HepG2 (cell line): ENCODE results near the gene ARIH1. TPM values are rescaled to one million over a fixed set of nuclear protein-coding genes. Genes with fewer than 3 reads are reported as not detected.

ENCODE experiments used
- ATAC-seq: fragments of 200-7000 bp; cut with Tn5 transposase; 3 replicates; pipeline ENCODE4 v1.9.1; 2020; ENCODE audit warnings: mild to moderate bottlenecking, moderate library complexity
- BruUV-seq: library from RNA; stranded (reverse); fragments of 400-500 nt; replicated peaks from 2 replicates; lab custom pipeline; 2021; lab: Mats Ljungman, UMichigan
- CTCF ChIA-PET: fragments of 300-600 bp; formaldehyde crosslinking; extraction: SDS; loops from one replicate; lab custom pipeline; 2021; ENCODE audit warnings: low total read pairs, inconsistent platforms, low intra/inter-chr PET ratio; lab: Yijun Ruan, JAX
- POLR2A ChIA-PET: fragments of 350-600 bp; sonication (Branson Sonifier 250); formaldehyde crosslinking; loops from one replicate; lab custom pipeline; 2020; ENCODE audit warnings: antibody characterized with exemption, inconsistent platforms; lab: Yijun Ruan, JAX
- DNase-seq: peaks from one replicate; pipeline ENCODE4 v3.0.0-alpha.2; 2015; ENCODE audit warnings: low spot score
- FAIRE-seq: peaks from 3 replicates; lab custom pipeline; 2011; peaks lifted over from hg19 to GRCh38; lab: Jason Lieb, UNC
- H2AFZ ChIP-seq: one replicate; pipeline ENCODE4 v1.6.1; 2011; ENCODE audit warnings: low read length, inconsistent platforms
- H3K27ac ChIP-seq: fragments of 300-600 bp; 3 replicates; pipeline ENCODE4 v1.8.0; 2011; ENCODE audit warnings: mixed run types, mild to moderate bottlenecking, mixed read lengths, low read length, inconsistent platforms; ENCODE audit not compliant: insufficient read depth; ENCODE audit errors: extremely low read length
- H3K27me3 ChIP-seq, 2 experiments: fragments of 200-600 bp in 1 of 2; 2 replicates in 1 of 2; 3 replicates in 1 of 2; pipeline versions ENCODE4 v1.6.0 to v1.8.0; 2011; ENCODE audit warnings: low read length in 2 of 2, mild to moderate bottlenecking in 2 of 2, moderate library complexity in 2 of 2, inconsistent platforms in 1 of 2; ENCODE audit not compliant: insufficient read depth in 2 of 2, control insufficient read depth in 1 of 2
- H3K36me3 ChIP-seq, 2 experiments: fragments of 200-600 bp in 1 of 2; replicated peaks in 1 of 2; 2 replicates in 1 of 2; 3 replicates in 1 of 2; pipeline versions ENCODE4 v1.5.1 to v1.8.0; 2011; ENCODE audit warnings: low read length in 2 of 2, inconsistent platforms in 1 of 2; ENCODE audit not compliant: insufficient read depth in 2 of 2, control insufficient read depth in 1 of 2
- H3K4me1 ChIP-seq: 2 replicates; pipeline ENCODE4 v1.5.1; 2012; ENCODE audit warnings: low read length, inconsistent platforms; ENCODE audit not compliant: insufficient read depth
- H3K4me2 ChIP-seq: 2 replicates; pipeline ENCODE4 v1.6.0; 2011; ENCODE audit warnings: low read depth, low read length, inconsistent platforms
- H3K4me3 ChIP-seq, 3 experiments: fragments of 200-600 bp in 1 of 3; sonication (generic), shearing (Covaris generic) in 1 of 3; replicated peaks in 1 of 3; 2 replicates each; pipeline ENCODE4 v1.5.1; 2011 to 2016; ENCODE audit warnings: low read length in 3 of 3, inconsistent platforms in 2 of 3, low read depth in 2 of 3, mild to moderate bottlenecking in 2 of 3, control low read depth in 1 of 3, mixed read lengths in 1 of 3; ENCODE audit not compliant: insufficient read depth in 1 of 3
- H3K79me2 ChIP-seq: one replicate; pipeline ENCODE4 v1.6.1; 2011; ENCODE audit warnings: low read length, inconsistent platforms; ENCODE audit not compliant: insufficient read depth
- H3K9ac ChIP-seq: 2 replicates; pipeline ENCODE4 v1.6.0; 2011; ENCODE audit warnings: mild to moderate bottlenecking, low read depth, low read length, inconsistent platforms; ENCODE audit not compliant: insufficient read depth
- H3K9me3 ChIP-seq: 2 replicates; pipeline ENCODE4 v1.5.1; 2012; ENCODE audit warnings: mild to moderate bottlenecking, low read length
- H4K20me1 ChIP-seq: 2 replicates; pipeline ENCODE4 v1.6.0; 2011; ENCODE audit warnings: inconsistent platforms, mild to moderate bottlenecking, low read length, moderate library complexity; ENCODE audit not compliant: insufficient read depth
- ATF4 ChIP-seq, 2 experiments: fragments of 450-650 bp in 1 of 2; sonication (generic) in 1 of 2; formaldehyde crosslinking; IDR thresholded peaks; 2 replicates each; pipeline versions ENCODE4 v1.5.0 to v1.8.0; 2020 to 2022; ENCODE audit warnings: mild to moderate bottlenecking in 1 of 2, missing genetic modification reagents in 1 of 2
- HDAC6 ChIP-seq: fragments of 200-600 bp; sonication (generic); IDR thresholded peaks from 2 replicates; pipeline ENCODE4 v1.7.0; 2017; ENCODE audit warnings: mild to moderate bottlenecking, antibody characterized with exemption, low read length, low read depth
- HES4 ChIP-seq: sonication (generic); formaldehyde crosslinking; IDR thresholded peaks from 2 replicates; pipeline ENCODE4 v1.9.0; 2021; ENCODE audit warnings: mild to moderate bottlenecking, missing genetic modification reagents, borderline replicate concordance
- HNF1A ChIP-seq, 2 experiments: sonication (generic) in 1 of 2; formaldehyde crosslinking in 1 of 2; IDR thresholded peaks; 2 replicates each; pipeline versions ENCODE4 v1.4.0 to v1.6.1; 2016 to 2020; ENCODE audit warnings: borderline replicate concordance in 1 of 2, low read depth in 1 of 2, mild to moderate bottlenecking in 1 of 2, missing genetic modification reagents in 1 of 2
- HOXA5 ChIP-seq: sonication (generic); formaldehyde crosslinking; IDR thresholded peaks from 2 replicates; pipeline ENCODE4 v1.4.0; 2020; ENCODE audit warnings: missing genetic modification reagents
- KDM4B ChIP-seq: sonication (generic); formaldehyde crosslinking; IDR thresholded peaks from 2 replicates; pipeline ENCODE4 v1.4.0; 2020; ENCODE audit warnings: missing genetic modification reagents
- MLLT10 ChIP-seq: sonication (generic); formaldehyde crosslinking; IDR thresholded peaks from 2 replicates; pipeline ENCODE4 v1.4.0; 2020; ENCODE audit warnings: missing genetic modification reagents
- PTBP1 ChIP-seq: fragments of 200-400 bp; formaldehyde crosslinking; IDR thresholded peaks from 2 replicates; pipeline ENCODE4 v1.6.1; 2018; ENCODE audit warnings: low read length, low read depth; ENCODE audit not compliant: poor library complexity, severe bottlenecking
- RXRB ChIP-seq: IDR thresholded peaks from 2 replicates; pipeline ENCODE4 v1.6.1; 2016; ENCODE audit warnings: borderline replicate concordance, missing genetic modification reagents, missing compliant biosample characterization
- SKI ChIP-seq: fragments of 450-650 bp; IDR thresholded peaks from one replicate; pipeline ENCODE4 v1.6.1; 2018; ENCODE audit warnings: mild to moderate bottlenecking; ENCODE audit not compliant: partially characterized antibody
- ZNF235 ChIP-seq: sonication (generic); formaldehyde crosslinking; IDR thresholded peaks from 2 replicates; pipeline ENCODE4 v1.8.1; 2023; ENCODE audit warnings: mild to moderate bottlenecking, missing genetic modification reagents, borderline replicate concordance
- ZNF552 ChIP-seq: sonication (generic); formaldehyde crosslinking; IDR thresholded peaks from 2 replicates; pipeline ENCODE4 v1.9.0; 2022; ENCODE audit warnings: missing genetic modification reagents, mild to moderate bottlenecking, borderline replicate concordance
- ZNF709 ChIP-seq: sonication (generic); formaldehyde crosslinking; IDR thresholded peaks from 2 replicates; pipeline ENCODE4 v1.5.0; 2020; ENCODE audit warnings: mild to moderate bottlenecking, missing genetic modification reagents
- ZNF850 ChIP-seq: sonication (generic); formaldehyde crosslinking; conservative IDR thresholded peaks from 2 replicates; pipeline ENCODE4 v1.9.0; 2021; ENCODE audit warnings: mild to moderate bottlenecking, missing genetic modification reagents
- ZSCAN22 ChIP-seq: sonication (generic); formaldehyde crosslinking; IDR thresholded peaks from 2 replicates; pipeline ENCODE4 v1.4.0; 2020; ENCODE audit warnings: mild to moderate bottlenecking, missing genetic modification reagents
- WGBS: methylation state at CpG from one replicate; pipeline ENCODE4 v1.1.6; 2017; ENCODE audit warnings: low lambda C conversion rate; 5-methylcytosine and 5-hydroxymethylcytosine counted together
- in situ Hi-C: cut with HindIII; loops from 2 replicates; pipeline ENCODE4 v1.10.0; 2017; ENCODE audit warnings: low pct_unique_long_range_greater_than_20kb; ENCODE audit not compliant: extremely low pct_ligation_motif_present
- intact Hi-C: fragments of 100-400 bp; cut with micrococcal nuclease; formaldehyde crosslinking; loops from one replicate; pipeline ENCODE4 v1.10.0; 2022; ENCODE audit not compliant: unreplicated experiment
- polyA plus RNA-seq, 8 experiments: library from polyadenylated mRNA; depleted of rRNA in 3 of 8; stranded (reverse) in 7 of 8; unstranded in 1 of 8; fragments of >200 nt; fragmentation: Illumina TruSeq in 4 of 8; extraction: Trizol in 4 of 8; gene quantifications; 2 replicates each; pipeline versions ENCODE4 v1.2.1 to v1.2.3, GENCODE V29; 2011 to 2016; ENCODE audit warnings: low read depth in 4 of 8, missing spikeins in 1 of 8, mixed read lengths in 1 of 8; ENCODE audit not compliant: insufficient read depth in 1 of 8
- total RNA-seq, 5 experiments: library from RNA; depleted of rRNA; stranded (reverse); fragments of >200 nt; fragmentation: Illumina TruSeq; extraction: Trizol; gene quantifications; 2 replicates each; pipeline ENCODE4 v1.2.3, GENCODE V29; 2016; ENCODE audit warnings: low read depth in 1 of 5
- TF ChIP-seq, protein P1 (sequence below): sonication (generic); formaldehyde crosslinking; IDR thresholded peaks from 2 replicates; pipeline ENCODE4 v1.4.0; 2020; ENCODE audit warnings: missing genetic modification reagents
- TF ChIP-seq, protein P2 (sequence below): sonication (generic); formaldehyde crosslinking; IDR thresholded peaks from 2 replicates; pipeline ENCODE4 v1.4.0; 2020; ENCODE audit warnings: mild to moderate bottlenecking, low read depth, missing genetic modification reagents

Gene ARIH1
- total and polyA plus RNA-seq, 2 of the 13 experiments (the other 11 are each of a cell fraction or from before 2014, with no cell fraction given): 38.8 to 59.8 TPM

- H3K4me3 ChIP-seq: no peak overlapping the region
- H3K27me3 ChIP-seq: no peaks in the 10 kb centered on the region
- peaks cover 14 to 60% of the 10 kb centered on the region in 2 experiments for H3K36me3 ChIP-seq
- ATAC-seq (no peak), DNase-seq (no peak), FAIRE-seq (no peak)
- intact Hi-C loops: no loop called here
- no peak overlapping the region for H3K4me2 ChIP-seq
- 95% methylated on average over 3 of the region's 3 CpGs for WGBS
- in situ Hi-C loops: no loop called here
- ChIA-PET POLR2A (no interaction called here), CTCF (no interaction called here)
- no peaks in the 10 kb centered on the region for H3K79me2 ChIP-seq
- no peak overlapping the region for H2AFZ ChIP-seq
- no peak overlapping the region for H3K9ac ChIP-seq
- H3K4me1 ChIP-seq: no peaks in the 10 kb centered on the region
- H3K27ac ChIP-seq: no peak overlapping the region
- BruUV-seq: no TSS peak
- H3K9me3 ChIP-seq: no peaks in the 10 kb centered on the region
- no peaks in the 10 kb centered on the region for H4K20me1 ChIP-seq
- TF ChIP-seq, protein P1, sequence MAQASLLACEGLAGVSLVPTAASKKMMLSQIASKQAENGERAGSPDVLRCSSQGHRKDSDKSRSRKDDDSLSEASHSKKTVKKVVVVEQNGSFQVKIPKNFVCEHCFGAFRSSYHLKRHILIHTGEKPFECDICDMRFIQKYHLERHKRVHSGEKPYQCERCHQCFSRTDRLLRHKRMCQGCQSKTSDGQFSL: no peak
- TF ChIP-seq PTBP1 (no peak), HDAC6 (no peak), HNF1A (IDR thresholded peaks at IDR 0.05; ENCODE audit: low read depth) (no peak), HNF1A (CRISPR knock-in tag; IDR thresholded peaks at IDR 0.05; ENCODE audit: borderline replicate concordance) (no peak), ZNF235 (CRISPR knock-in tag) (no peak), ATF4 (CRISPR knock-in tag; IDR thresholded peaks at IDR 0.05) (no peak), KDM4B (CRISPR knock-in tag) (no peak), ZNF850 (CRISPR knock-in tag) (no peak), HES4 (no peak), SKI (no peak), ZSCAN22 (CRISPR knock-in tag) (no peak), MLLT10 (CRISPR knock-in tag) (no peak), ZNF709 (CRISPR knock-in tag) (no peak), ZNF552 (CRISPR knock-in tag) (no peak), RXRB (CRISPR knock-in tag) (no peak), HOXA5 (CRISPR knock-in tag) (no peak)
- TF ChIP-seq, protein P2, sequence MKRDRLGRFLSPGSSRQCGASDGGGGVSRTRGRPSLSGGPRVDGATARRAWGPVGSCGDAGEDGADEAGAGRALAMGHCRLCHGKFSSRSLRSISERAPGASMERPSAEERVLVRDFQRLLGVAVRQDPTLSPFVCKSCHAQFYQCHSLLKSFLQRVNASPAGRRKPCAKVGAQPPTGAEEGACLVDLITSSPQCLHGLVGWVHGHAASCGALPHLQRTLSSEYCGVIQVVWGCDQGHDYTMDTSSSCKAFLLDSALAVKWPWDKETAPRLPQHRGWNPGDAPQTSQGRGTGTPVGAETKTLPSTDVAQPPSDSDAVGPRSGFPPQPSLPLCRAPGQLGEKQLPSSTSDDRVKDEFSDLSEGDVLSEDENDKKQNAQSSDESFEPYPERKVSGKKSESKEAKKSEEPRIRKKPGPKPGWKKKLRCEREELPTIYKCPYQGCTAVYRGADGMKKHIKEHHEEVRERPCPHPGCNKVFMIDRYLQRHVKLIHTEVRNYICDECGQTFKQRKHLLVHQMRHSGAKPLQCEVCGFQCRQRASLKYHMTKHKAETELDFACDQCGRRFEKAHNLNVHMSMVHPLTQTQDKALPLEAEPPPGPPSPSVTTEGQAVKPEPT (CRISPR knock-in tag): no peak
Observed at GRCh38 chr15:72579814-72580213, 105.7 kb downstream of the ARIH1 start.
